SK-N-SH (cell line): Measurements from ENCODE around the gene SIX2. TPM values are rescaled to one million over a fixed set of nuclear protein-coding genes. Genes with fewer than 3 reads are reported as not detected.

ENCODE experiments used
- CTCF ChIA-PET: fragments of 300-600, 350-600 bp; formaldehyde crosslinking; extraction: SDS; loops from one replicate; lab custom pipeline; 2021; lab: Yijun Ruan, JAX
- POLR2A ChIA-PET: fragments of 350-600 bp; sonication (Branson Sonifier 250); formaldehyde crosslinking; extraction: SDS; loops from one replicate; lab custom pipeline; 2020; ENCODE audit warnings: antibody characterized with exemption, inconsistent platforms; lab: Yijun Ruan, JAX
- DNase-seq: peaks from one replicate; pipeline ENCODE4 v3.0.0; 2012
- H2AFZ ChIP-seq: fragments of 200-600 bp; sonication (generic); 2 replicates; pipeline ENCODE4 v1.8.1; 2016; ENCODE audit warnings: antibody characterized with exemption, mild to moderate bottlenecking, low read depth
- H3F3A ChIP-seq: fragments of 200-600 bp; sonication (generic); replicated peaks from 2 replicates; pipeline ENCODE3; 2016; ENCODE audit warnings: antibody characterized with exemption, mild to moderate bottlenecking; ENCODE audit not compliant: insufficient read depth
- H3K27ac ChIP-seq, 2 experiments: fragments of 200-500 bp in 1 of 2; fragments of 200-600 bp in 1 of 2; sonication (Bioruptor generic) in 1 of 2; sonication (generic), shearing (Covaris generic) in 1 of 2; 2 replicates each; pipeline versions ENCODE4 v1.5.1 to v1.6.1; 2014 to 2016; ENCODE audit warnings: low read depth in 2 of 2, inconsistent platforms in 1 of 2, low read length in 1 of 2, mild to moderate bottlenecking in 1 of 2, mixed read lengths in 1 of 2
- H3K27me3 ChIP-seq: fragments of 200-600 bp; sonication (generic), shearing (Covaris generic); 2 replicates; pipeline ENCODE4 v1.6.1; 2016; ENCODE audit warnings: mixed run types; ENCODE audit not compliant: insufficient read depth
- H3K36me3 ChIP-seq, 2 experiments: fragments of 200-500 bp in 1 of 2; fragments of 200-600 bp in 1 of 2; sonication (Bioruptor generic) in 1 of 2; sonication (generic) in 1 of 2; replicated peaks in 1 of 2; 2 replicates each; pipeline versions ENCODE3 to v1.5.1; 2014 to 2016; ENCODE audit warnings: low read length in 1 of 2, mild to moderate bottlenecking in 1 of 2; ENCODE audit not compliant: insufficient read depth in 2 of 2, control insufficient read depth in 1 of 2
- H3K4me1 ChIP-seq, 2 experiments: fragments of 200-500 bp in 1 of 2; fragments of 200-600 bp in 1 of 2; sonication (Bioruptor generic) in 1 of 2; sonication (generic), shearing (Covaris generic) in 1 of 2; 2 replicates each; pipeline versions ENCODE4 v1.5.1 to v1.6.1; 2014 to 2016; ENCODE audit warnings: low read depth in 1 of 2, low read length in 1 of 2, mixed run types in 1 of 2; ENCODE audit not compliant: insufficient read depth in 2 of 2, control insufficient read depth in 1 of 2
- H3K4me2 ChIP-seq: fragments of 200-600 bp; sonication (generic), shearing (Covaris generic); 2 replicates; pipeline ENCODE4 v1.6.1; 2017; ENCODE audit warnings: mixed run types
- H3K4me3 ChIP-seq, 2 experiments: fragments of 200-500 bp in 1 of 2; fragments of 200-600 bp in 1 of 2; sonication (Bioruptor generic) in 1 of 2; sonication (generic), shearing (Covaris generic) in 1 of 2; 2 replicates each; pipeline versions ENCODE4 v1.5.1 to v1.8.1; 2014 to 2016; ENCODE audit warnings: low read depth in 2 of 2, inconsistent platforms in 1 of 2, low read length in 1 of 2, mild to moderate bottlenecking in 1 of 2, mixed read lengths in 1 of 2, moderate library complexity in 1 of 2
- H3K79me2 ChIP-seq: fragments of 200-600 bp; sonication (generic); 2 replicates; pipeline ENCODE4 v1.8.1; 2017; ENCODE audit warnings: mild to moderate bottlenecking; ENCODE audit not compliant: insufficient read depth
- H3K9ac ChIP-seq: fragments of 200-600 bp; sonication (generic); 2 replicates; pipeline ENCODE4 v1.6.1; 2017; ENCODE audit warnings: mixed run types
- H3K9me2 ChIP-seq: fragments of 200-600 bp; sonication (generic); 2 replicates; pipeline ENCODE4 v1.6.1; 2017; ENCODE audit warnings: mixed run types
- H3K9me3 ChIP-seq: fragments of 200-600 bp; sonication (generic); 2 replicates; pipeline ENCODE4 v1.6.1; 2017; ENCODE audit warnings: mixed run types, mild to moderate bottlenecking, moderate library complexity
- H4K20me1 ChIP-seq: fragments of 200-600 bp; sonication (generic); 2 replicates; pipeline ENCODE4 v1.6.1; 2017; ENCODE audit warnings: mild to moderate bottlenecking, mixed run types; ENCODE audit not compliant: insufficient read depth
- CHD2 ChIP-seq: fragments of 150-350 bp; IDR thresholded peaks from 2 replicates; pipeline ENCODE4 v1.6.1; 2018; ENCODE audit warnings: low read length; ENCODE audit not compliant: partially characterized antibody
- CTCF ChIP-seq: fragments of 200-600 bp; sonication (generic); IDR thresholded peaks from 2 replicates; pipeline ENCODE4 v1.6.1; 2017; ENCODE audit warnings: antibody characterized with exemption, mild to moderate bottlenecking, moderate library complexity
- ELF1 ChIP-seq: IDR thresholded peaks from 2 replicates; pipeline ENCODE4 v1.4.0; 2012
- GATA2 ChIP-seq: sonication (generic); formaldehyde crosslinking; IDR thresholded peaks from 2 replicates; pipeline ENCODE4 v1.5.0; 2020; ENCODE audit warnings: mild to moderate bottlenecking, missing genetic modification reagents
- IRF3 ChIP-seq: fragments of 150-350 bp; IDR thresholded peaks from 2 replicates; pipeline ENCODE4 v1.6.1; 2016; ENCODE audit warnings: mild to moderate bottlenecking, low read depth, low read length
- JUND ChIP-seq: IDR thresholded peaks from 2 replicates; pipeline ENCODE4 v1.4.0; 2012
- MAX ChIP-seq: IDR thresholded peaks from 2 replicates; pipeline ENCODE4 v1.4.0; 2012; ENCODE audit warnings: low read depth
- NFIC ChIP-seq: IDR thresholded peaks from 2 replicates; pipeline ENCODE4 v1.4.0; 2012; ENCODE audit warnings: borderline replicate concordance
- RCOR1 ChIP-seq: fragments of 150-350 bp; IDR thresholded peaks from 2 replicates; pipeline ENCODE4 v1.6.1; 2017; ENCODE audit warnings: antibody characterized with exemption, low read length
- RFX5 ChIP-seq: IDR thresholded peaks from 2 replicates; pipeline ENCODE4 v1.6.1; 2012; ENCODE audit warnings: mild to moderate bottlenecking, improper control_type of control experiment, low read length
- SMC3 ChIP-seq: IDR thresholded peaks from 2 replicates; pipeline ENCODE4 v1.6.1; 2012; ENCODE audit warnings: low read depth, low read length, improper control_type of control experiment
- TCF12 ChIP-seq: IDR thresholded peaks from 2 replicates; pipeline ENCODE4 v1.4.0; 2012
- WGBS: methylation state at CpG from one replicate; pipeline ENCODE4 v1.1.6; 2017; ENCODE audit warnings: low lambda C conversion rate; 5-methylcytosine and 5-hydroxymethylcytosine counted together
- polyA plus RNA-seq, 3 experiments: library from polyadenylated mRNA; depleted of rRNA; stranded (reverse); fragments of >200 nt; gene quantifications; 2 replicates each; pipeline ENCODE4 v1.2.3, GENCODE V29; 2012
- TF ChIP-seq, protein P1 (sequence below): IDR thresholded peaks from 2 replicates; pipeline ENCODE4 v1.4.0; 2012; ENCODE audit warnings: low read depth, borderline replicate concordance

SIX2 gene
- polyA plus RNA-seq, 1 of the 3 experiments (the other 2 are of a cell fraction): 0.76 TPM

GRCh38 chr2:45001869-45002385 is 7.3 kb downstream of the SIX2 start:
- peaks cover 7% of the 10 kb centered on the region; the same call in 1 of the 2 replicates for H3K27me3 ChIP-seq
- no peak overlapping the region for H3K4me2 ChIP-seq

DNA sequence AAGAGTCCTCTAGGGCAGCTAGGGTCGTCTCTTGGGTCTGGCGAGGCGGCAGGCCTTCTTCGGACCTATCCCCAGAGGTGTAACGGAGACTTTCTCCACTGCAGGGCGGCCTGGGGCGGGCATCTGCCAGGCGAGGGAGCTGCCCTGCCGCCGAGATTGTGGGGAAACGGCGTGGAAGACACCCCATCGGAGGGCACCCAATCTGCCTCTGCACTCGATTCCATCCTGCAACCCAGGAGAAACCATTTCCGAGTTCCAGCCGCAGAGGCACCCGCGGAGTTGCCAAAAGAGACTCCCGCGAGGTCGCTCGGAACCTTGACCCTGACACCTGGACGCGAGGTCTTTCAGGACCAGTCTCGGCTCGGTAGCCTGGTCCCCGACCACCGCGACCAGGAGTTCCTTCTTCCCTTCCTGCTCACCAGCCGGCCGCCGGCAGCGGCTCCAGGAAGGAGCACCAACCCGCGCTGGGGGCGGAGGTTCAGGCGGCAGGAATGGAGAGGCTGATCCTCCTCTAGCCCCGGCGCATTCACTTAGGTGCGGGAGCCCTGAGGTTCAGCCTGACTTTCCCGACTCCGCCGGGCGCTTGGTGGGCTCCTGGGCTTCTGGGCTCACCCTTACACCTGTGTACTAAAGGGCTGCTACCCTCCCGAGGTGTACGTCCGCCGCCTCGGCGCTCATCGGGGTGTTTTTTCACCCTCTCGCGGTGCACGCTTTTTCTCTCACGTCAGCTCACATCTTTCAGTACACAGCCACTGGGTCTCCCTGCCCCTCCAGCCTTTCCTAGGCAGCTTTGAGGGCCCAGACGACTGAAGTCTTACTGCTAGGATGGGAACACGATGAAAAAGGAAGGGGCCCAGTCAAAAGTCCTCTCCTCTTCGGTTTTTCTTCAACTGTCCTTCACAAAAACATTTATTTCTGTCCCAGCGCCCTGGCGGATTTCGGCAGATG is 8.1 kb downstream of the SIX2 start:
- POLR2A ChIA-PET: no interaction called here
- Histone ChIP-seq H3K27ac (no peak overlapping the region), H4K20me1 (no peaks in the 10 kb centered on the region), H3K27me3 (peaks cover 8% of the 10 kb centered on the region; the same call in 1 of the 2 replicates), H3K4me2 (no peak overlapping the region), H2AFZ (no peak overlapping the region), H3K36me3 (no peaks in the 10 kb centered on the region), H3K9me3 (no peaks in the 10 kb centered on the region), H3K79me2 (no peaks in the 10 kb centered on the region), H3K9me2 (no peaks in the 10 kb centered on the region), H3K4me3 (no peak overlapping the region), H3K9ac (no peak overlapping the region), H3F3A (no peaks in the 10 kb centered on the region), H3K4me1 (no peaks in the 10 kb centered on the region; a peak in 1 of 4 replicates)
- CTCF ChIA-PET: interaction anchor here (0.9 to 2.1 kb wide), 3 partner anchors 11 to 16 kb away, joined by 3 to 10 read pairs (median 4); no protein-coding TSS in a partner anchor
- 86% methylated on average over 56 of the region's 61 CpGs for WGBS
- no peak for TF ChIP-seq NFIC
- TF ChIP-seq ELF1: no peak
- TF ChIP-seq MAX: no peak
- no peak for TF ChIP-seq IRF3
- TF ChIP-seq CTCF: no peak
- TF ChIP-seq SMC3: no peak
- TF ChIP-seq CHD2: no peak
- TF ChIP-seq RFX5: no peak
- TF ChIP-seq GATA2 (CRISPR knock-in tag): no peak
- TF ChIP-seq JUND: no peak
- no peak for TF ChIP-seq RCOR1
- no peak for DNase-seq

More at GRCh38 chr2:45001869-45002385, 7.3 kb downstream of the SIX2 start:
- TF ChIP-seq, protein P1, sequence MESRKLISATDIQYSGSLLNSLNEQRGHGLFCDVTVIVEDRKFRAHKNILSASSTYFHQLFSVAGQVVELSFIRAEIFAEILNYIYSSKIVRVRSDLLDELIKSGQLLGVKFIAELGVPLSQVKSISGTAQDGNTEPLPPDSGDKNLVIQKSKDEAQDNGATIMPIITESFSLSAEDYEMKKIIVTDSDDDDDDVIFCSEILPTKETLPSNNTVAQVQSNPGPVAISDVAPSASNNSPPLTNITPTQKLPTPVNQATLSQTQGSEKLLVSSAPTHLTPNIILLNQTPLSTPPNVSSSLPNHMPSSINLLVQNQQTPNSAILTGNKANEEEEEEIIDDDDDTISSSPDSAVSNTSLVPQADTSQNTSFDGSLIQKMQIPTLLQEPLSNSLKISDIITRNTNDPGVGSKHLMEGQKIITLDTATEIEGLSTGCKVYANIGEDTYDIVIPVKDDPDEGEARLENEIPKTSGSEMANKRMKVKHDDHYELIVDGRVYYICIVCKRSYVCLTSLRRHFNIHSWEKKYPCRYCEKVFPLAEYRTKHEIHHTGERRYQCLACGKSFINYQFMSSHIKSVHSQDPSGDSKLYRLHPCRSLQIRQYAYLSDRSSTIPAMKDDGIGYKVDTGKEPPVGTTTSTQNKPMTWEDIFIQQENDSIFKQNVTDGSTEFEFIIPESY: no peak
- TF ChIP-seq RCOR1 (no peak), TCF12 (no peak)
- Histone ChIP-seq H3K4me3 (no peak overlapping the region), H3K9me2 (no peaks in the 10 kb centered on the region), H3K79me2 (no peaks in the 10 kb centered on the region), H3K9ac (no peak overlapping the region), H3K36me3 (no peaks in the 10 kb centered on the region), H4K20me1 (no peaks in the 10 kb centered on the region), H3F3A (no peaks in the 10 kb centered on the region), H2AFZ (no peak overlapping the region), H3K4me1 (no peaks in the 10 kb centered on the region; a peak in 1 of 4 replicates), H3K9me3 (no peaks in the 10 kb centered on the region), H3K27ac (no peak overlapping the region)
- POLR2A ChIA-PET: no interaction called here
- no peak for DNase-seq
- CTCF ChIA-PET: interaction anchor here (1.2 to 2.1 kb wide), 4 partner anchors 11 to 493 kb away, joined by 3 to 10 read pairs (median 4); no protein-coding TSS in a partner anchor
- WGBS: 68% methylated on average over 9 of the region's 9 CpGs
